Fibroblast of skin of scalp (primary cell): ENCODE results near the gene CCDC136.
A peak's percentile ranks its signal among the peaks of the same experiment; 100 is the strongest.

Experiments used
- DNase-seq: peaks from one replicate; pipeline ENCODE4 v3.0.0-alpha.2; 2013

CCDC136 gene

DNA sequence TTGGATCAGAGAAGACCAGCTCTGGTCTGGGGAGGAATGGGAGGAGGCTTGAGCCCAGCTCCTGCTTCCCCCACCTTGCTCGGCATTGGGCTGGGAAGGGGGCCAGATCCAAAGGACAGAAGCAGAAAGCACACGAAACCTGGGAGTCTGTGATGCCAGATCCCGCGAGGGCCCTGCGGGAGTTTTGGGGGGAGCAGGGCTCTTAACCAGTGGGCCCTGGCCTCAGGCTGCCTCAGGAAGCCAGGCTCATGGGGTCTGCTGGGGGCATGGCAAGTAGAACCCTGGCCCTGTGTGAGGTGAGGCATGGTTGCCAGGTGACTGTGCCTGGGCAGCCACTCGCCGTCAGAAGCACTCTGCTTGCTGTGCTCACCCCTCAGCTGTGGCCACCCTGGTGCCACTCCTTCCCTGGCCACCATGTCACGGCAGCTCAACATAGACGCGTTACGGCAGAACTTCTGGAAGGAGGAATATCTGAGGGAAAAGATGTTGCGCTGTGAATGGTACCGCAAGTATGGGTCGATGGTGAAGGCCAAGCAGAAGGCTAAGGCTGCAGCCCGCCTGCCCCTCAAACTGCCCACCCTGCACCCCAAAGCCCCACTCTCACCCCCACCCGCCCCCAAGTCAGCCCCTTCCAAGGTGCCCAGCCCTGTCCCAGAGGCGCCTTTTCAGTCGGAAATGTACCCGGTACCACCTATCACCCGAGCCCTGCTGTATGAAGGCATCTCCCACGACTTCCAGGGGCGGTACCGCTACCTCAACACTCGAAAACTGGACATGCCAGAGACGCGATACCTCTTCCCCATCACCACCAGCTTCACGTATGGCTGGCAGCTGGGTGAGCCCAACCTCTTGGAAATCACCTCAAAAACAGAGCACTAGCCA is 74.5 kb downstream of the CCDC136 start:
- no peak for DNase-seq

GRCh38 chr7:128867241-128867640 is 75.5 kb downstream of the CCDC136 start:
- DNase-seq, result no peak

DNA sequence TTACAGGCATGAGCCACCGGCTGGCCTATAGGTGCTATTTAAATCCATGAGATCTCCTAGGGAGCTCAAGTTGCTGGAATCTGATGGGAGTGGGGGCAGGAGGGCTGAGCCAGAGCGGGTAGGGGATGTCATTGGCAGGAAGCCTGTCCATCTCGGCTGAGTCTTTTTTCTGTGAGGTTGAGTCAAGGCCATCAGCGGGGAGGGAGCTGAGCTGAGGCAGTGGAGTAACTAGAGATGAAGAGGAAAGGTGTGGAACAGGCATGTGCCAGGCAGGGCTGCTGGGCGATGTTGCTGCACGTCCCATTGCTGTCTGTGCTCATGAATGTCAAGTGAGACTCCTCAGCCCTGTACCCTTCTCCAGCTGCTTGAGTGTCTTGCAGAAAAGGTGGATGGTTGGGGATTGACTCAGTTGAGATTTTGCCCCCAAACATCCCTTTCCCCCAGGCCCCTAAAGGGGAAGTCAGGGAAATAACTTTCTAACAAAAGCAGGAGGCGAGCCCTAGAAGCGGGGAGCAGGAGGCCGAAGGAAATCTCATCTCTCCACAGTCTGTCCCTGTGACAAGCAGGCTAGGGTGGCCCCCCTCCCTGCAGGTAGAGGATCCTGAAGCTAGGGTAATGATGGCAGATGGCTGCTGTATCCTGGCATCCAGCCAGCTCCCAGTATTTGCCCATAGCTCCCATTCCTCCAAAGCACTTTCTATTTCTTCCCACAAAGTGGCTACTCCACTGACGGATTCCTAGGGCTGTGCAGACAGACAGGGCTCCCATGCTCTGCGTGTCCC is 76.3 kb downstream of the CCDC136 start:
- DNase-seq, result peak; percentile 29

DNA sequence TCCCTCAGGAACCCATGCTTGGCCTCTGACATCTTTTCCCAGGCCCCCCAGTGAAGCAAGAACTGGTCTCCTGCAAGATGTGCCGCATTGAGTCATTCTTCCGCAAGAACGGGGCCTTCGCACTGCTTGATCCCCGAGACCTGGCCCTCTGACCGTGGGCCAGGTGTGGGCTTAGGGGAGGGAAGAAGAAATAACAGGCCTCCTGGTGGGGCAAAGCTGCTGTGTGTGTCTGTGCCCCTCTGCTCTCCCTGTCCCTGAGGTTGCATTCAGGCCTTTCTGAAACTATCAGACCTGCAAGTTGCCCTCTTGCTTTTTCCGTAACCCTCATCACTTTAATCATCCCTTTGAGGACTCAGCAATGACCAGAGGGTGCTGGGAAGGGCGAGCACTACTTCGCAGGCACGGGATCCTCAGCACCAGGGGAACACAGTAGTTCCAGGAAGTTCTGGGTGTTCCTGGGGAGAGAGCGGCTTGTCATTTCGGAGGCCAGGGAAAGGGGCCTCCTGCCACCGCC is 76.9 kb downstream of the CCDC136 start:
- DNase-seq, result no peak

GRCh38 chr7:128869138-128869943 is 77.6 kb downstream of the CCDC136 start:
- peak; percentile 25 for DNase-seq

DNA sequence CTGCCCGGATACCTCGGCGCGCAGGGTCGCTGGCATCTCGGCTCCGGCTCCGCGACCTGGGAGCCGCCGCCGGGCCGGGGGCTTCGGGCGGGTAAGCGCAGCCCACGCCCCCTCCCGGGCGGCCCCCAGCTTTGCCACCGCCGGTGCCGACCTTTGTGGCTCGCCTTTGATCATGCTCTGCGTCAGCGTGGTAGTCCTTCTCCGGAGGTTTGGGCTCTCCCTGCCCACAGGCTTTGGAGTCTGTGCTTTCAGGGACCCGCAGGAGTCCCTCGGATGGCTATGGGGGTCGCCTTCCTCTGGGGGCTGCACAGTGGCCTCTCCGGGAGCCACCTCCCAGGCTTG is 78.1 kb downstream of the CCDC136 start:
- DNase-seq, result no peak

GRCh38 chr7:128871050-128871449 is 79.3 kb downstream of the CCDC136 start:
- DNase-seq, result no peak
